ENCODE measurements around the gene NUDT1. TPM values are rescaled to one million over a fixed set of nuclear protein-coding genes. Genes with fewer than 3 reads are reported as not detected.

Gene NUDT1
- total and polyA plus RNA-seq, 2 experiments from 2014 or later: 47.7 to 61.0 TPM

- in situ Hi-C loops (cut with MboI): no loop called here
- 96% methylated on average over 38 to 44 of the region's 44 CpGs for WGBS, 2 experiments (ENCODE audit: low coverage in 1 of 2, low lambda C conversion rate in 2 of 2, missing lambda C conversion rate in 2 of 2)
- Histone ChIP-seq H4K20me1 (ENCODE audit: insufficient read depth) (no peaks in the 10 kb centered on the region), H3K79me2 (ENCODE audit: insufficient read depth) (0 out of 2 replicates have a peak, but pooled peaks cover 2% of the 10 kb centered on the region), H3K4me2 (ENCODE audit: unreplicated experiment) (no peak overlapping the region), H3K36me3 (ENCODE audit: low read depth) (no peaks in the 10 kb centered on the region), H3F3A (ENCODE audit: insufficient read depth) (no peaks in the 10 kb centered on the region), H3K27ac (no peak overlapping the region), H3K4me1 (ENCODE audit: insufficient read depth) (no peaks in the 10 kb centered on the region), H3K4me3 (no peak overlapping the region), H3K9me2 (ENCODE audit: insufficient read depth) (no peaks in the 10 kb centered on the region), H3K9me3 (ENCODE audit: low read depth) (no peaks in the 10 kb centered on the region), H3K9ac (no peak overlapping the region), H3K27me3 (replicated peaks; ENCODE audit: insufficient read depth) (no peaks in the 10 kb centered on the region), H2AFZ (no peak overlapping the region)
- DNase-seq: no peak
- TF ChIP-seq EZH2phosphoT487 (IDR thresholded peaks at IDR 0.05; ENCODE audit: insufficient read depth, low read depth): no peak
- TF ChIP-seq EZH2 (IDR thresholded peaks at IDR 0.05; ENCODE audit: insufficient read depth, poor library complexity, severe bottlenecking): no peak
These were observed 14.4 kb downstream of the NUDT1 start for GRCh38 chr7:2256306-2257045.

DNA sequence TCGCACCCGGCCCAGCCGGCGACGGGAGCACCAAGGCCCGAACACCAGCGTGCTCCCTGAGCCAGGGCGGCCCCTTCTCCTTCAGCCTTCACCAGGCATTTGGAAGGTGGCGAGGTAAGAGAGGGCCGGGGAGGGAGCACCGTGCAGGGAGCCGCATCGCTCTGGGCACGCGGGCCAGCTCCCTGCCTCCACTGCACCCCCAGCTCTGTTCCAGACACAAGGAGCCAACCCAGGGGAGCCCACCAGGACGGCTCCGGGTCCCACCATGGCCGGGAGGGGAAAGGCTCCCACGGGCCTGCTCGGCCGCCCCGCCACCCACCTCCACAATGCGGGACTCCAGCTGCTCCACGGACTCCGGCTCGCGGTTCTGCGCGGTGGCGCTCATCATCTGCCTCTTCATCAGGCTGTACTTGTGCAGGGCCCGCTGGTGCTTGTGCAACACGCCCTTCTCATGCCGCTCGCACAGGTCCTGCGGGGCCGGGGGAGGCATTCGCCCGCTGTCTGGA lies 15.1 kb downstream of the NUDT1 start:
- Histone ChIP-seq H3K9ac (no peak overlapping the region), H3F3A (ENCODE audit: insufficient read depth) (no peaks in the 10 kb centered on the region), H3K4me1 (ENCODE audit: insufficient read depth) (no peaks in the 10 kb centered on the region), H3K9me3 (ENCODE audit: low read depth) (no peaks in the 10 kb centered on the region), H3K4me2 (ENCODE audit: unreplicated experiment) (no peak overlapping the region), H3K27ac (no peak overlapping the region), H3K36me3 (ENCODE audit: low read depth) (no peaks in the 10 kb centered on the region), H3K79me2 (ENCODE audit: insufficient read depth) (no peaks in the 10 kb centered on the region), H3K9me2 (ENCODE audit: insufficient read depth) (no peaks in the 10 kb centered on the region), H3K4me3 (no peak overlapping the region), H2AFZ (no peak overlapping the region), H3K27me3 (replicated peaks; ENCODE audit: insufficient read depth) (no peaks in the 10 kb centered on the region), H4K20me1 (ENCODE audit: insufficient read depth) (no peaks in the 10 kb centered on the region)
- TF ChIP-seq EZH2 (IDR thresholded peaks at IDR 0.05; ENCODE audit: insufficient read depth, poor library complexity, severe bottlenecking) (no peak), EZH2phosphoT487 (IDR thresholded peaks at IDR 0.05; ENCODE audit: insufficient read depth, low read depth) (no peak)
- WGBS, 2 experiments (ENCODE audit: low coverage in 1 of 2, low lambda C conversion rate in 2 of 2, missing lambda C conversion rate in 2 of 2): 93 to 99% methylated on average over 23 to 38 of the region's 38 CpGs
- DNase-seq: no peak
- in situ Hi-C loops (cut with MboI): no loop called here

DNA sequence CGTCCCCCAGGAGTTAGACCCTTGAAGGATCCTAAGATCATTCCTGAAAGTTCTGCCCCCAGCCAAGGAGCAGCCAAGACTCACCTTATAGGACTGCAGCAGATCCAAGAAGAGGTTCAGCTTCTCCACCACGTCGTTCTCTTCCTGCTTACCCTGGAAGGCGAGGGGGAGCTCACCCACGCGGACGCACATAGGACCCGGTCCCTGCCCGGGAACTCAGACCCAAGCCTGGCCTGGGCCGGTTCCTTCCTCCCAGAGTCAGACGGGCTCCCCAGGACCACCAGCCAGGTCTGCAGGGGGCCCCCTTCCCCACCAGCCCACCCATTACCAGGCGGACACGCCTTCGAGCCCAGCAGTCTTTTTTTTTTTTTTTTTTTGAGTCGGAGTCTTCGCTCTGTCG lies 15.6 kb downstream of the NUDT1 start:
- Histone ChIP-seq H3K36me3 (ENCODE audit: low read depth) (no peaks in the 10 kb centered on the region), H3K9me3 (ENCODE audit: low read depth) (no peaks in the 10 kb centered on the region), H3K27ac (no peak overlapping the region), H3F3A (ENCODE audit: insufficient read depth) (no peaks in the 10 kb centered on the region), H3K4me1 (ENCODE audit: insufficient read depth) (no peaks in the 10 kb centered on the region), H4K20me1 (ENCODE audit: insufficient read depth) (no peaks in the 10 kb centered on the region), H3K9ac (no peak overlapping the region), H3K4me3 (no peak overlapping the region), H3K79me2 (ENCODE audit: insufficient read depth) (no peaks in the 10 kb centered on the region), H3K9me2 (ENCODE audit: insufficient read depth) (no peaks in the 10 kb centered on the region), H3K27me3 (replicated peaks; ENCODE audit: insufficient read depth) (no peaks in the 10 kb centered on the region), H2AFZ (no peak overlapping the region), H3K4me2 (ENCODE audit: unreplicated experiment) (no peak overlapping the region)
- WGBS, 2 experiments (ENCODE audit: low coverage in 1 of 2, low lambda C conversion rate in 2 of 2, missing lambda C conversion rate in 2 of 2): 90 to 95% methylated on average over 15 to 17 of the region's 17 CpGs
- DNase-seq: no peak
- no peak for TF ChIP-seq EZH2phosphoT487 (IDR thresholded peaks at IDR 0.05; ENCODE audit: insufficient read depth, low read depth)
- TF ChIP-seq EZH2 (IDR thresholded peaks at IDR 0.05; ENCODE audit: insufficient read depth, poor library complexity, severe bottlenecking): no peak
- in situ Hi-C loops (cut with MboI): no loop called here

DNA sequence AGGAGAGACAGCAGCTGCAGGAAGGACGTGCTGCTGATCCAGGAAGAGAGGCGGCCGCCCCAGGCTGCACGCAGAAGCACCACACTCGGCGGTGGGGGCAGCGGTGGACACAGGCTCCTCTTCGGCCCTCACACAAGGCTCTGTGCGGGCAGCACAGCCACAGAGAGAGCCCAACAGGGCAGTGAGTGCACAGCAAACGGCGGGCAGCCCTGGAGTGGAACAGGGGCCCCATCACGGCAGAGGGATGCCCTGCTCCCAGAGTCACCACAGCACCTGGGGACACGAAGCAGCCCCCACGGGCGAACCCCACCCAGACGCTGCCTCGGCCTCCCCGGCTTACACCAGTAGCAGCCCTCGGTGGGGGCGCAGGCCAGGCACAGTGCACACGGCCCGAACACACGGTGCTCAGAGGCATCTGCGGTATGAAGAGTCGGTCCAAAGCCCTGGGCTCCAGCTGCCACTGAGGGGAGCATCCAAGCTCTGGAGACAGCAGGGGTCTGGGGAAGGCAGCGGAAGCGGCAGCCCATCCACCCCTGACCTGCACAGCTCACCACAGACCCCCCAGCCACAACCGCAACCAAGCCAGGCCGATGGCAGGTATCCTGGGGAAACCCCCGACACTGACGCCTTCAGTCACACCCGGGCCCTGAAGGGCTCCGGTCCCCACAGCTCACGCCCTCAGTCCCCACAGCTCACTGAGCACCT lies 16.8 kb downstream of the NUDT1 start:
- in situ Hi-C loops (cut with MboI): no loop called here
- no peaks in the 10 kb centered on the region for H3F3A ChIP-seq (ENCODE audit: insufficient read depth)
- H3K9me3 ChIP-seq (ENCODE audit: low read depth): no peaks in the 10 kb centered on the region
- H3K79me2 ChIP-seq (ENCODE audit: insufficient read depth): no peaks in the 10 kb centered on the region
- TF ChIP-seq EZH2phosphoT487 (IDR thresholded peaks at IDR 0.05; ENCODE audit: insufficient read depth, low read depth): no peak
- TF ChIP-seq EZH2 (IDR thresholded peaks at IDR 0.05; ENCODE audit: insufficient read depth, poor library complexity, severe bottlenecking): no peak
- no peak overlapping the region for H3K9ac ChIP-seq
- no peaks in the 10 kb centered on the region for H4K20me1 ChIP-seq (ENCODE audit: insufficient read depth)
- H3K9me2 ChIP-seq (ENCODE audit: insufficient read depth): no peaks in the 10 kb centered on the region
- H3K4me2 ChIP-seq (ENCODE audit: unreplicated experiment): no peak overlapping the region
- no peak overlapping the region for H2AFZ ChIP-seq
- H3K27ac ChIP-seq: no peak overlapping the region
- WGBS, 2 experiments (ENCODE audit: low coverage in 1 of 2, low lambda C conversion rate in 2 of 2, missing lambda C conversion rate in 2 of 2): 94% methylated on average over 31 to 34 of the region's 34 CpGs
- no peaks in the 10 kb centered on the region for H3K36me3 ChIP-seq (ENCODE audit: low read depth)
- no peak overlapping the region for H3K4me3 ChIP-seq
- H3K4me1 ChIP-seq (ENCODE audit: insufficient read depth): no peaks in the 10 kb centered on the region
- no peaks in the 10 kb centered on the region for H3K27me3 ChIP-seq (replicated peaks; ENCODE audit: insufficient read depth)
- no peak for DNase-seq
